Right lobe of liver (tissue), 6 donors: Measurements from ENCODE around the gene COL27A1. TPM values are rescaled to one million over a fixed set of nuclear protein-coding genes. Genes with fewer than 3 reads are reported as not detected.

Experiments
- ATAC-seq, 4 donors: fragments of 200-7000 bp; cut with Tn5 transposase; one replicate each; pipeline ENCODE4 v1.9.1; 2020; ENCODE audit warnings: mild to moderate bottlenecking in 4 of 4, moderate library complexity in 4 of 4
- DNase-seq, 3 donors: peaks; one replicate each; pipeline ENCODE4 v3.0.0-alpha.2; 2020
- H3K27ac ChIP-seq, 3 donors: fragments of 200-600 bp; one replicate each; pipeline ENCODE4 v1.8.0; 2022
- H3K27me3 ChIP-seq, 2 donors: fragments of 200-600 bp; one replicate each; pipeline ENCODE4 v1.8.0; 2022
- H3K36me3 ChIP-seq, 4 donors: fragments of 200-600 bp; sonication (generic) in 1 of 4; one replicate each; pipeline versions ENCODE4 v1.5.1 to v1.8.0; 2017 to 2022; ENCODE audit warnings: control low read depth in 1 of 4
- H3K4me1 ChIP-seq, 4 donors: fragments of 200-600 bp; sonication (generic) in 1 of 4; one replicate each; pipeline versions ENCODE4 v1.5.1 to v1.8.0; 2017 to 2022; ENCODE audit warnings: control low read depth in 1 of 4
- H3K4me3 ChIP-seq, 3 donors: fragments of 200-600 bp; one replicate each; pipeline ENCODE4 v1.8.0; 2022
- H3K9me3 ChIP-seq, 4 donors: fragments of 200-600 bp; sonication (generic) in 1 of 4; one replicate each; pipeline versions ENCODE4 v1.5.1 to v1.8.0; 2017 to 2022; ENCODE audit warnings: control low read depth in 1 of 4
- POLR2A ChIP-seq: fragments of 450-650 bp; IDR thresholded peaks from one replicate; pipeline ENCODE4 v1.6.1; 2017; ENCODE audit warnings: antibody characterized with exemption, mild to moderate bottlenecking
- WGBS: methylation state at CpG from one replicate; pipeline ENCODE4 v1.1.6; 2018; ENCODE audit warnings: low coverage, low lambda C conversion rate; ENCODE audit not compliant: insufficient coverage; ENCODE audit errors: missing lambda C conversion rate; 5-methylcytosine and 5-hydroxymethylcytosine counted together
- intact Hi-C, 2 donors: fragments of 100-400 bp; cut with DNase I; formaldehyde crosslinking; loops; one replicate each; pipeline versions ENCODE4 v1.11.2 to v1.14.1; 2022
- total RNA-seq, 6 experiments: library from RNA; depleted of rRNA in 2 of 6; stranded (reverse); fragments of >200 nt in 2 of 6; fragmentation: NEBNext Ultra II Directional in 3 of 6; extraction: Animal tissue kit (Norgen Biotek cat#: 25700) in 3 of 6; gene quantifications; one replicate each; pipeline versions ENCODE4 v1.1.0 to v1.2.4, GENCODE V29; 2016 to 2023
- TF ChIP-seq, protein P1 (sequence below), 4 donors: fragments of 200-600 bp in 3 of 4; fragments of 450-650 bp in 1 of 4; IDR thresholded peaks; one replicate each; pipeline versions ENCODE4 v1.5.1 to v1.8.0; 2016 to 2022; ENCODE audit warnings: antibody characterized with exemption in 4 of 4, mild to moderate bottlenecking in 2 of 4
- donor health status: DM: no; HTN: yes; CAD: no.
- donor health status: DM: no; HTN: no; CAD: no.
- donor health status: DM: no; HTN: no; CAD: no.
- donor health status: DM: no; HTN: yes; CAD: no.
- donor health status: DM: no; HTN: yes; CAD: no.

The COL27A1 gene
- total RNA-seq, 6 experiments from 2014 or later, result 11.8 to 51.9 (median 29.3) TPM

DNA sequence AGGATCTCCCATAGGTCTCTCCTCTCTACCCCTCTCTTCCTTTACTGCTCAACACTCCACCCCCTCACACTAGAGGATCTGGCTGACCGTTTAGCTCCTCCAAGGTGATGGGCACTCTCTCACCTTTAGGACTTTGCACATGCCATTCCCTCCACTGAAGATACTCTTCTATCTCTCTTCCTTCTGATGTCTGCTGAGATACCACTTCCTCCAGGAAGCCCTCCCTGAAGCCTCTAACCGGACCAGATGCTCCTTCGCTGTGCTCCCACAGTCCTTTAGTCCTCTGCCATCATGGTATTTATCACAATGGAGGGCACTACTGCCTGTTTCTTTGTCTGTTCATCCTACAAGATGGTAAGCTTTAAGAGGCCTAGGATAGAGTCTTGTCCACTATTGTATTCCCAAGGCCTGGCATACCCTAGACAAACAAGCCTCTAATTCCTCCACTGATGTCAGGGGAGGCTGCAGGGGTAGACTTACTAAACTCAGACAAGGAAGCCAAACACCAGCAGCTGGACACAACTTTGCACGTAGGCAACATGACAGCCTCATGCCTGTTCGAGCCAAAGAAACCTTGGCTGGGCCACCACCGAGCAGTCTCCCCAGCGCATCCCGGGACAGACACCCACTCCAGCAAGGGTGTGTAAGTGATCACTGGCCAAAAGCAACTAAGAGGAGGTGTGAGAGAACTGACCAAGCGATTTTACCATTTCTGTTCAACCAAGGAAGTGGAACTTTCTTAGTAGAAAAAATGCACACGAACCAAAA, 194.6 kb downstream of the COL27A1 start:
- ATAC-seq (no peak), DNase-seq (no peak)
- Histone ChIP-seq H3K4me3 (no peak overlapping the region), H3K27ac (no peak overlapping the region), H3K27me3 (no peaks in the 10 kb centered on the region), H3K36me3 (peaks cover 7 to 66% (median 30%) of the 10 kb centered on the region in 4 donors), H3K9me3 (no peaks in the 10 kb centered on the region), H3K4me1 (peaks cover 0 to 6% (median 0%) of the 10 kb centered on the region in 4 donors)
- TF ChIP-seq, protein P1, sequence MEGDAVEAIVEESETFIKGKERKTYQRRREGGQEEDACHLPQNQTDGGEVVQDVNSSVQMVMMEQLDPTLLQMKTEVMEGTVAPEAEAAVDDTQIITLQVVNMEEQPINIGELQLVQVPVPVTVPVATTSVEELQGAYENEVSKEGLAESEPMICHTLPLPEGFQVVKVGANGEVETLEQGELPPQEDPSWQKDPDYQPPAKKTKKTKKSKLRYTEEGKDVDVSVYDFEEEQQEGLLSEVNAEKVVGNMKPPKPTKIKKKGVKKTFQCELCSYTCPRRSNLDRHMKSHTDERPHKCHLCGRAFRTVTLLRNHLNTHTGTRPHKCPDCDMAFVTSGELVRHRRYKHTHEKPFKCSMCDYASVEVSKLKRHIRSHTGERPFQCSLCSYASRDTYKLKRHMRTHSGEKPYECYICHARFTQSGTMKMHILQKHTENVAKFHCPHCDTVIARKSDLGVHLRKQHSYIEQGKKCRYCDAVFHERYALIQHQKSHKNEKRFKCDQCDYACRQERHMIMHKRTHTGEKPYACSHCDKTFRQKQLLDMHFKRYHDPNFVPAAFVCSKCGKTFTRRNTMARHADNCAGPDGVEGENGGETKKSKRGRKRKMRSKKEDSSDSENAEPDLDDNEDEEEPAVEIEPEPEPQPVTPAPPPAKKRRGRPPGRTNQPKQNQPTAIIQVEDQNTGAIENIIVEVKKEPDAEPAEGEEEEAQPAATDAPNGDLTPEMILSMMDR (IDR thresholded peaks at IDR 0.05), result no peak
- TF ChIP-seq POLR2A, result no peak
- intact Hi-C loops, result no loop called here
- 79% methylated on average over 7 of the region's 10 CpGs for WGBS

DNA sequence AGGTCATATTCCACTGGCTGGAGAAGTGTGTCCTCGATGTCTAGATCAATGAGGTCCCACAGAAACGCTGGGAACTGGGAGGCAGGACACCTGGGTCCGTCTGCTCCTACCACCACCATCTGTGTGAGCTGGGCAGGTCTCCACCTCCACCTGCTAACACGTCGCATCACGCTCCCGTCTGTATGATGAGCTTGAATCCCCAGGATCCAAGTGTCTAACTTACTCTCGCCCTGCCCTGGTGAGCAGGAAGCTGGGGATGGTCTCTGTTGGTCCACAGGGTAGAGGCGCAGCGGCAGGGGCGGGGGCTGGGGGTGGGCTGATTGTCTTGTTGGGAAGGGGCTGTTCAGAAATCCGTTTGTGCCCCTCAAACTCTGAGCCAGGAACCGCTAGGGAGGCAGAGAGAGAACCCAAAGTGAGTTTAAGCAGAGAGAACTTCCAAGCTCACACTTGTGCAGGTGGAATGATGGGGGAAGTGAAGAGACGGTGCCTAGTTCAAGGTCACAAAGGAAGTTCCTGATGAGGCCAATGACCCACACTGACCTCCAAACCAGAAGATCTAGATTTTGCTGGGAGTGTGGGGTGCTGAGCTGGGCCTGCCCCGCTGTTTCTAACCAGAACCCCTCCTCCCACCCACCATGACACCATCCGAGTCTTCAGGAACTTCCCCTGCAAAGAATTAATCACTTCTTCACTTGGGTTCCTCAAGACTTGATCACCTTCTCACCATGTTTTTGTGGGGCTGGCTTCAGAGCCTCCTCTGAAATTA, 195.5 kb downstream of the COL27A1 start:
- TF ChIP-seq, protein P1 (IDR thresholded peaks at IDR 0.05), result no peak
- TF ChIP-seq POLR2A, result no peak

DNA sequence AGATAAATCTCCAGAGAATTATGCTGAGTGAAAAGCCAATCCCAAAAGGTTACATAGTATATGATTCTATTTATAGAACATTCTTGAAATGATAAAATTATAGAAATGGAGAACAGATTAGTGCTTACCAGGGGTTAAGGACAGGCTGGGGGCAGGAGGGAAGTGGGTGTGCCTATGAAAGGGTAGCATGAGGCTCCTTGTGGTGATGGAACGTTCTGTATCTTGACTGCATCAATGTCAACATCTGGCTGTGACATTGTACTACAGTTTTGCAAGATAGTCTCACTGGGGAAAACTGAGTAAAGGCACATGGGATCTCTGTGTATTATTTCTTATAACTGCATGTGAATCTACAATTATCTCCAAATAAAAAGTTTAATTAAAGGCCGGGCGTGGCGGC, 196.6 kb downstream of the COL27A1 start:
- peaks cover under 1 to 66% (median 26%) of the 10 kb centered on the region in 4 donors for H3K36me3 ChIP-seq
- peaks cover 0 to 6% (median 0%) of the 10 kb centered on the region in 4 donors for H3K4me1 ChIP-seq
- TF ChIP-seq, protein P1 (IDR thresholded peaks at IDR 0.05), result no peak
- TF ChIP-seq POLR2A, result no peak
- H3K4me3 ChIP-seq, result no peak overlapping the region
- no peaks in the 10 kb centered on the region for H3K9me3 ChIP-seq
- no peak for DNase-seq
- H3K27me3 ChIP-seq, result no peaks in the 10 kb centered on the region
- no peak overlapping the region for H3K27ac ChIP-seq
- ATAC-seq, result no peak
- 80% methylated on average over 4 of the region's 4 CpGs for WGBS
- intact Hi-C loops, result no loop called here

More for the DNA sequence above, 195.5 kb downstream of the COL27A1 start:
- H3K27me3 ChIP-seq, result no peaks in the 10 kb centered on the region
- no peaks in the 10 kb centered on the region for H3K9me3 ChIP-seq
- ATAC-seq, result peak; percentile 22 to 75 (median 34)
- no peak overlapping the region for H3K4me3 ChIP-seq
- DNase-seq, result no peak
- intact Hi-C loops, result no loop called here
- 75% methylated on average over 9 of the region's 16 CpGs for WGBS
- peaks cover 7 to 66% (median 29%) of the 10 kb centered on the region in 4 donors for H3K36me3 ChIP-seq
- no peak overlapping the region for H3K27ac ChIP-seq
- peaks cover 0 to 6% (median 0%) of the 10 kb centered on the region in 4 donors for H3K4me1 ChIP-seq

DNA sequence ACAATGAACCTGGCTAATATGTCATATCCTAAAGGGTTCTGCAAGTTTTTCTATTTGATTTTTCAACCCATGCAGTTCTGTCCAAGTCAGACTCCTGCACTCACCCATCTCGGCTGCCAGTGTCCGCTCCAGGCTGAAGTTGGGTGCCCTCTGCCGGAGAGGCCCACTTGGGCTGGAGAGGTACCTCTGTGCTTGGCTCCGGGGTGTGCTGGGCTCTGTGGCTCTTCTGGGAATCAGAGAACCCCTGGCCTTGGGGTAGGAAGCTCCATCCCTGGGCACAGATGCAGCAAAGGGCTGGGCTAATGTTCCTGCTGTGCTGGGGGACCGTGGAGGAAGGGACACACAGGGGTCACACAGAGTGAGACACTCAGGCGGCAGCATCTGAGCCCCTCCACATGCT, 200.5 kb downstream of the COL27A1 start:
- ATAC-seq (no peak), DNase-seq (no peak)
- Histone ChIP-seq H3K9me3 (no peaks in the 10 kb centered on the region), H3K36me3 (peaks cover 0 to 75% (median 38%) of the 10 kb centered on the region in 4 donors), H3K4me1 (peaks cover 0 to 6% (median 0%) of the 10 kb centered on the region in 4 donors), H3K4me3 (no peak overlapping the region), H3K27me3 (no peaks in the 10 kb centered on the region), H3K27ac (no peak overlapping the region)
- WGBS, result 73% methylated on average over 4 of the region's 6 CpGs
- TF ChIP-seq, protein P1 (IDR thresholded peaks at IDR 0.05), result no peak
- TF ChIP-seq POLR2A, result no peak
- intact Hi-C loops, result no loop called here
